Neural progenitor cell (in vitro differentiated cells): ENCODE measurements around the gene CA10. TPM values are rescaled to one million over a fixed set of nuclear protein-coding genes. Genes with fewer than 3 reads are reported as not detected.
A peak's percentile ranks its signal among the peaks of the same experiment; 100 is the strongest.

Source experiments
- DNase-seq: peaks from one replicate; pipeline ENCODE4 v3.0.0-alpha.2; 2016; ENCODE audit warnings: low spot score
- H2AFZ ChIP-seq: fragments of 200-600 bp; sonication (generic); replicated peaks from 2 replicates; pipeline ENCODE4 v1.6.1; 2016; ENCODE audit warnings: antibody characterized with exemption
- H3F3A ChIP-seq: fragments of 200-600 bp; sonication (generic); 2 replicates; pipeline ENCODE4 v1.6.1; 2016; ENCODE audit warnings: antibody characterized with exemption, low read depth
- H3K27ac ChIP-seq: fragments of 200-600 bp; sonication (generic); 2 replicates; pipeline ENCODE4 v1.5.1; 2016; ENCODE audit warnings: mild to moderate bottlenecking
- H3K27me3 ChIP-seq: fragments of 200-600 bp; sonication (generic); 2 replicates; pipeline ENCODE4 v1.6.1; 2016; ENCODE audit warnings: mild to moderate bottlenecking, moderate library complexity
- H3K36me3 ChIP-seq: fragments of 200-600 bp; sonication (generic); 2 replicates; pipeline ENCODE4 v1.5.1; 2016
- H3K4me1 ChIP-seq: fragments of 200-600 bp; sonication (generic); 2 replicates; pipeline ENCODE4 v1.6.1; 2016; ENCODE audit warnings: mixed run types
- H3K4me2 ChIP-seq: fragments of 200-600 bp; sonication (generic); 2 replicates; pipeline ENCODE4 v1.6.1; 2016
- H3K4me3 ChIP-seq: fragments of 200-600 bp; sonication (generic); 2 replicates; pipeline ENCODE4 v1.5.1; 2016
- H3K79me2 ChIP-seq: fragments of 200-600 bp; sonication (generic); 2 replicates; pipeline ENCODE4 v1.6.1; 2016; ENCODE audit warnings: low read depth
- H3K9ac ChIP-seq: fragments of 200-600 bp; sonication (generic); 2 replicates; pipeline ENCODE4 v1.6.1; 2016
- H3K9me3 ChIP-seq: fragments of 200-600 bp; sonication (generic); 2 replicates; pipeline ENCODE4 v1.5.1; 2016; ENCODE audit warnings: low read depth
- H4K20me1 ChIP-seq: fragments of 200-600 bp; sonication (generic); 2 replicates; pipeline ENCODE4 v1.6.1; 2016; ENCODE audit warnings: low read depth
- H3K27ac Mint-ChIP-seq: 3 replicates; pipeline ENCODE4 v1.8.0; 2021; ENCODE audit warnings: mixed read lengths
- H3K27me3 Mint-ChIP-seq: 2 replicates; pipeline ENCODE4 v1.8.0; 2022; ENCODE audit warnings: low read depth, mild to moderate bottlenecking, inconsistent platforms, moderate library complexity, mixed read lengths; ENCODE audit not compliant: insufficient read depth
- H3K36me3 Mint-ChIP-seq: 3 replicates; pipeline ENCODE4 v1.8.0; 2021; ENCODE audit warnings: mixed read lengths
- H3K4me1 Mint-ChIP-seq: 3 replicates; pipeline ENCODE4 v1.8.0; 2021; ENCODE audit warnings: mixed read lengths
- H3K4me3 Mint-ChIP-seq: 3 replicates; pipeline ENCODE4 v1.8.0; 2021; ENCODE audit warnings: mild to moderate bottlenecking, moderate library complexity, mixed read lengths
- H3K9me3 Mint-ChIP-seq: 3 replicates; pipeline ENCODE4 v1.8.0; 2020; ENCODE audit warnings: mixed read lengths
- EZH2 ChIP-seq: fragments of 200-600 bp; sonication (generic); IDR thresholded peaks from 2 replicates; pipeline ENCODE4 v1.6.1; 2017; ENCODE audit warnings: antibody characterized with exemption, mild to moderate bottlenecking, moderate library complexity
- EZH2phosphoT487 ChIP-seq: fragments of 200-600 bp; sonication (generic); IDR thresholded peaks from 2 replicates; pipeline ENCODE4 v1.6.1; 2017; ENCODE audit warnings: antibody characterized with exemption
- total RNA-seq: library from RNA; depleted of rRNA; stranded (reverse); fragments of >200 nt; gene quantifications from 2 replicates; pipeline ENCODE4 v1.2.3, GENCODE V29; 2015; ENCODE audit warnings: low replicate concordance
- TF ChIP-seq, protein P1 (sequence below): fragments of 200-600 bp; sonication (generic); IDR thresholded peaks from 2 replicates; pipeline ENCODE4 v1.5.1; 2017; ENCODE audit warnings: antibody characterized with exemption, mild to moderate bottlenecking

The CA10 gene
- total RNA-seq, 1 donor from 2014 or later: 0.65 TPM

DNA sequence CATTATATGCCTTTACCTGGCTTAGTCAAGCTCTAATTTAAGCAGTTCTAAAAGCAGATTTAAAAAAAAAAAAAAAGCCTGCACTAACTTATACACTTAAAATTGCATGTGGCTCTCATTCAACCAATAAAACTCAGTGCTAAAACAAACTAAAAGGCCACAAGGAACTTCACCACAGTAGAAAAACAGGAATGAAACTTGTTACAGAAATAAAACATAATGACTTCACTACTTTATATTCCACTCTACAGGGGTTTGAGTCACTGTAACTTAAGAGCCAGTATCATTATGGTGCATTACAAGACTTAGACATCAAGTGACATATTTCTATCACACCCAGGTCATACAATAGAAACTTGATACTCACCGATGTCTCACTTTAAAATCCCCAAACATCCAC, 11.1 kb downstream of the CA10 start:
- Histone ChIP-seq H3K27me3 (peaks cover 11% of the 10 kb centered on the region), H3K4me3 (no peak overlapping the region), H3K9ac (no peak overlapping the region), H3K4me2 (no peak overlapping the region), H3F3A (peaks cover 7% of the 10 kb centered on the region), H4K20me1 (no peaks in the 10 kb centered on the region), H3K4me1 (peaks cover 14% of the 10 kb centered on the region), H2AFZ (no peak overlapping the region), H3K27ac (no peak overlapping the region), H3K9me3 (no peaks in the 10 kb centered on the region), H3K79me2 (no peaks in the 10 kb centered on the region), H3K36me3 (no peaks in the 10 kb centered on the region)
- Mint-ChIP-seq H3K4me3 (no peak overlapping the region), H3K36me3 (no peaks in the 10 kb centered on the region), H3K4me1 (peaks cover 10% of the 10 kb centered on the region), H3K27me3 (no peaks in the 10 kb centered on the region), H3K27ac (no peak overlapping the region), H3K9me3 (no peaks in the 10 kb centered on the region)
- TF ChIP-seq, protein P1, sequence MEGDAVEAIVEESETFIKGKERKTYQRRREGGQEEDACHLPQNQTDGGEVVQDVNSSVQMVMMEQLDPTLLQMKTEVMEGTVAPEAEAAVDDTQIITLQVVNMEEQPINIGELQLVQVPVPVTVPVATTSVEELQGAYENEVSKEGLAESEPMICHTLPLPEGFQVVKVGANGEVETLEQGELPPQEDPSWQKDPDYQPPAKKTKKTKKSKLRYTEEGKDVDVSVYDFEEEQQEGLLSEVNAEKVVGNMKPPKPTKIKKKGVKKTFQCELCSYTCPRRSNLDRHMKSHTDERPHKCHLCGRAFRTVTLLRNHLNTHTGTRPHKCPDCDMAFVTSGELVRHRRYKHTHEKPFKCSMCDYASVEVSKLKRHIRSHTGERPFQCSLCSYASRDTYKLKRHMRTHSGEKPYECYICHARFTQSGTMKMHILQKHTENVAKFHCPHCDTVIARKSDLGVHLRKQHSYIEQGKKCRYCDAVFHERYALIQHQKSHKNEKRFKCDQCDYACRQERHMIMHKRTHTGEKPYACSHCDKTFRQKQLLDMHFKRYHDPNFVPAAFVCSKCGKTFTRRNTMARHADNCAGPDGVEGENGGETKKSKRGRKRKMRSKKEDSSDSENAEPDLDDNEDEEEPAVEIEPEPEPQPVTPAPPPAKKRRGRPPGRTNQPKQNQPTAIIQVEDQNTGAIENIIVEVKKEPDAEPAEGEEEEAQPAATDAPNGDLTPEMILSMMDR: no peak
- TF ChIP-seq EZH2phosphoT487 (no peak), EZH2 (no peak)
- no peak for DNase-seq

DNA sequence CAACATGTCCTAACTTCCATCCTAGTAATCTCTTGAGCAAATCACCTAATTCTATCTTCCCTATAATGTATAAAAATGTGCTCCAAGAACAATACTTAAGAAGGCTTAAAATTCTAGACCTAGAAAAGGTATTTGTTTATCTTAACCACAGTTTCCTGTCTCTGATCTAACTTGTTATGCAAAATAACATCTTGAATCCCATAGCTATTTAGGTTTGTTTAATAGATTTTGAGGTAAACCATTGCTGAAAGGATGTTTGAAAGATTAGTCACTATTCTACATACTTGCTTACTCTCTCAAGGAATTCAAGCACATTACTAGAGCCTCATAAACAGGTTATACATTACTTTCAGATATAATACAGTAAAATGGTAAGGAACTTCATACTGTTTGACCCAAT, 13.0 kb downstream of the CA10 start:
- Mint-ChIP-seq H3K4me1 (peaks cover 10% of the 10 kb centered on the region), H3K27me3 (peaks cover 9% of the 10 kb centered on the region), H3K36me3 (no peaks in the 10 kb centered on the region), H3K4me3 (no peak overlapping the region), H3K27ac (no peak overlapping the region), H3K9me3 (no peaks in the 10 kb centered on the region)
- no peak overlapping the region for H3K4me2 ChIP-seq
- no peak overlapping the region for H3K4me3 ChIP-seq
- H3K9me3 ChIP-seq: no peaks in the 10 kb centered on the region
- no peaks in the 10 kb centered on the region for H4K20me1 ChIP-seq
- no peaks in the 10 kb centered on the region for H3K79me2 ChIP-seq
- DNase-seq: no peak
- no peak overlapping the region for H2AFZ ChIP-seq
- no peak overlapping the region for H3K27ac ChIP-seq
- peaks cover 7% of the 10 kb centered on the region for H3F3A ChIP-seq
- H3K9ac ChIP-seq: no peak overlapping the region
- peaks cover 14% of the 10 kb centered on the region for H3K4me1 ChIP-seq
- TF ChIP-seq EZH2phosphoT487: no peak
- TF ChIP-seq EZH2: no peak
- TF ChIP-seq, protein P1: no peak
- H3K27me3 ChIP-seq: peaks cover 8% of the 10 kb centered on the region
- no peaks in the 10 kb centered on the region for H3K36me3 ChIP-seq

DNA sequence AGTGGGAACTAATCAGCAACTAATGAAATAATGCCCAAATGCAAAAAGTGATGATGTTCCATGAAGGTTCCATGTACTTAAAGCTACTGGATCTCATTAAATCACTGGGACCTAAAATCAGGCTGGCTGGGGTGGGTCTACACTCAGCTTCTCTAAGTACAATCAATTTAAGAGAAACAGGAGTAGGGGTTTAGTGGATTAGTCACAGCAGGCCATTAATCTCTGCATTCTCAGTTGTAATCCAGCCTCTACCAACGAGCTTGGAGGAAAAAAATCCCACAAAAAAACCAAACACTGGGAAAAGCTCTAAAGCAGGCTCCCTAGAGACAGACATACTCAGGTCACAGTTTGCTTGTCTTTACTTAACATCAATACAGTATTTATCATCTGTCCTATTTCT, 15.0 kb downstream of the CA10 start:
- Histone ChIP-seq H3K9me3 (no peaks in the 10 kb centered on the region), H4K20me1 (no peaks in the 10 kb centered on the region), H3K4me3 (no peak overlapping the region), H3K4me1 (peaks cover 14% of the 10 kb centered on the region), H3K27me3 (peaks cover 8% of the 10 kb centered on the region), H3K27ac (no peak overlapping the region), H3K36me3 (no peaks in the 10 kb centered on the region), H3K79me2 (no peaks in the 10 kb centered on the region), H3K4me2 (peak overlapping the region; percentile 20), H3K9ac (no peak overlapping the region), H3F3A (peaks cover 7% of the 10 kb centered on the region), H2AFZ (no peak overlapping the region)
- Mint-ChIP-seq H3K27ac (no peak overlapping the region), H3K4me1 (peaks cover 13% of the 10 kb centered on the region), H3K36me3 (no peaks in the 10 kb centered on the region), H3K27me3 (peaks cover 9% of the 10 kb centered on the region), H3K9me3 (no peaks in the 10 kb centered on the region), H3K4me3 (no peak overlapping the region)
- no peak for TF ChIP-seq EZH2
- TF ChIP-seq EZH2phosphoT487: peak; percentile 85
- DNase-seq: peak; percentile 85

DNA sequence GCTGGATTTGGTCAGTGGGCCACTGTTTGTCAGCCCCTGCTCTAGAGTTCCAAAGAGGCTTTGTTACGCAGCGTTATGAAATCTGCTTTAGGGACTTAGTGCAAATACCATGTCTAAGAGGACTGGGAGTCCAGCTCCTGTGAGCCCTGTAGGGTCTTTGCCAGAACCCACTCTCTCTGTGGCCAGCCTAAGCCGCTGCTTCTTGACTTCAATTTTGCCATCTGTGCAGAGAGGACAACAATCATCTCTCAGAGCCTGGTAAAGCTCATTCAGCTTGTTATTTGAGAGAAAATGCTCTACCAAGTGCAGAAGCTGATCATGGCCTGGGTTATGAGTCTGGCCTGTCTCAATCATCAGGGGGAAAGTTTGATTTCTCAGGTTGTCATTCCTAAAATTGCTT, 17.9 kb downstream of the CA10 start:
- H2AFZ ChIP-seq: no peak overlapping the region

More for the DNA sequence above, 17.9 kb downstream of the CA10 start:
- no peak for DNase-seq
- Mint-ChIP-seq H3K4me3 (no peak overlapping the region), H3K4me1 (peaks cover 22% of the 10 kb centered on the region), H3K36me3 (no peaks in the 10 kb centered on the region), H3K27me3 (peaks cover 9% of the 10 kb centered on the region), H3K9me3 (no peaks in the 10 kb centered on the region), H3K27ac (no peak overlapping the region)
- Histone ChIP-seq H3K4me3 (no peak overlapping the region), H3K36me3 (no peaks in the 10 kb centered on the region), H3F3A (peaks cover 7% of the 10 kb centered on the region), H3K9me3 (no peaks in the 10 kb centered on the region), H3K9ac (no peak overlapping the region), H3K4me1 (peaks cover 17% of the 10 kb centered on the region), H4K20me1 (no peaks in the 10 kb centered on the region), H3K27ac (no peak overlapping the region), H3K27me3 (peaks cover 8% of the 10 kb centered on the region), H3K79me2 (no peaks in the 10 kb centered on the region), H3K4me2 (no peak overlapping the region)
- TF ChIP-seq, protein P1: no peak
- TF ChIP-seq EZH2phosphoT487: no peak
- TF ChIP-seq EZH2: no peak
